GM18517 (cell line): ENCODE measurements around the gene B4GAT1.
"Not testable (repeated sequence)": the region's sequence is repeated elsewhere in the genome, so short reads cannot be mapped to it uniquely, and the experiment has no call there.

ENCODE experiments used
- ATAC-seq: cut with Tn5 transposase; IDR thresholded peaks from one replicate; pipeline ENCODE4 v1.9.1; 2021; ENCODE audit warnings: mild to moderate bottlenecking, moderate library complexity; ENCODE audit not compliant: unreplicated experiment

B4GAT1 gene

GRCh38 chr11:66363805-66364535, 16.5 kb upstream of the B4GAT1 start:
- ATAC-seq = no peak

- ATAC-seq = no peak
Measured at GRCh38 chr11:66363187-66363601, 15.8 kb upstream of the B4GAT1 start.

GRCh38 chr11:66362481-66363147, 15.2 kb upstream of the B4GAT1 start:
- ATAC-seq = no peak

- ATAC-seq = no peak
Measured at GRCh38 chr11:66361502-66361941, 14.1 kb upstream of the B4GAT1 start.

GRCh38 chr11:66360406-66361073, 13.1 kb upstream of the B4GAT1 start:
- ATAC-seq = no peak

GRCh38 chr11:66359662-66360087, 12.2 kb upstream of the B4GAT1 start:
- no peak for ATAC-seq

- ATAC-seq = not testable (repeated sequence)
Measured at GRCh38 chr11:66350560-66351235, 3.3 kb upstream of the B4GAT1 start.

GRCh38 chr11:66349084-66349386, 1.6 kb upstream of the B4GAT1 start:
- no peak for ATAC-seq

- no peak for ATAC-seq
Measured at GRCh38 chr11:66346476-66347424, 679 bp downstream of the B4GAT1 start.

GRCh38 chr11:66345316-66345649, 2.1 kb downstream of the B4GAT1 start:
- no peak for ATAC-seq

- ATAC-seq = peak; percentile 58
Measured at GRCh38 chr11:66344550-66345315, 2.7 kb downstream of the B4GAT1 start, which contains the start of gene BRMS1. BRMS1 (minus strand) TSS chr11:66345104; CDS start chr11:66342234, 2,870 bp downstream.

- no peak for ATAC-seq
Measured at GRCh38 chr11:66343176-66343575, 4.3 kb downstream of the B4GAT1 start.

- no peak for ATAC-seq
Measured at GRCh38 chr11:66341502-66342126, 5.8 kb downstream of the B4GAT1 start.

GRCh38 chr11:66340596-66341501, 6.6 kb downstream of the B4GAT1 start:
- ATAC-seq = no peak

GRCh38 chr11:66339686-66340483, 7.5 kb downstream of the B4GAT1 start:
- ATAC-seq = no peak

GRCh38 chr11:66339162-66339675, 8.2 kb downstream of the B4GAT1 start:
- ATAC-seq = no peak
